Measurements from ENCODE around the gene UROC1. TPM values are rescaled to one million over a fixed set of nuclear protein-coding genes. Genes with fewer than 3 reads are reported as not detected.

Gene UROC1
- total and polyA plus RNA-seq, 2 of the 13 experiments (the other 11 are each of a cell fraction or from before 2014, with no cell fraction given): 0.71 to 1.3 TPM

DNA sequence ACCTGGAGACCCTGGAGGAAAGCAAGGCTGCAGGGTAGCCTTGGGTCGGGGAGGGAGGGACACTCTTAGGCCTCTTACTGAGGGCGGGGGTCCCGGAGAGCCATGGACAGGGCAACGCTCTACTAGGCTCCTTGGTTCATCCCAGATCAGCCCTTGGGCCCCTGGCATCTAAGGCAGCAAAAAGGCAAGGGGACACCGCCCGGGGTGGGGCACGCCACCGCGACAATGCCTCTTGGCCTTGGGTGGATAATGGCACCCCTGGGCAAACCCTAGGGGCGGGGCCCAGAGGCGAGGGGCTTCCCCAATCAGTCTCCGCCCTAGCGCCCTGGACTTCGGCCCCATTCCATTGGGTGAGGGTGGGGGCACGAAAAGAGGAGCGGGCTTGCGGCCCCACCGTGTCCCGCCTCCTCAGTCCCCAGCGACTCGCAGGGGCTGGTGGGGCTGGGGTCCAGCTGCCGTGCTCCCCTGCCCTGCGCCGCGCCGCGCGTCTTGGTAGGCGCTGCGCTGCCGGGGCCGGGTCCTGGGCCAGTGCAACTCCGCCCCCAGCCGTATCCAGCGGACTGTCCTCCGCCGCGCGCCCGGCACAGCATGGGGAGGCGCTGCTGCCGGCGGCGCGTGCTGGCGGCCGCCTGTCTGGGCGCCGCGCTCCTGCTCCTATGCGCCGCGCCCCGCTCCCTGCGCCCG is 6.3 kb upstream of the UROC1 start, which contains the start of gene CHST13 (continued):
- TF ChIP-seq, protein P1, sequence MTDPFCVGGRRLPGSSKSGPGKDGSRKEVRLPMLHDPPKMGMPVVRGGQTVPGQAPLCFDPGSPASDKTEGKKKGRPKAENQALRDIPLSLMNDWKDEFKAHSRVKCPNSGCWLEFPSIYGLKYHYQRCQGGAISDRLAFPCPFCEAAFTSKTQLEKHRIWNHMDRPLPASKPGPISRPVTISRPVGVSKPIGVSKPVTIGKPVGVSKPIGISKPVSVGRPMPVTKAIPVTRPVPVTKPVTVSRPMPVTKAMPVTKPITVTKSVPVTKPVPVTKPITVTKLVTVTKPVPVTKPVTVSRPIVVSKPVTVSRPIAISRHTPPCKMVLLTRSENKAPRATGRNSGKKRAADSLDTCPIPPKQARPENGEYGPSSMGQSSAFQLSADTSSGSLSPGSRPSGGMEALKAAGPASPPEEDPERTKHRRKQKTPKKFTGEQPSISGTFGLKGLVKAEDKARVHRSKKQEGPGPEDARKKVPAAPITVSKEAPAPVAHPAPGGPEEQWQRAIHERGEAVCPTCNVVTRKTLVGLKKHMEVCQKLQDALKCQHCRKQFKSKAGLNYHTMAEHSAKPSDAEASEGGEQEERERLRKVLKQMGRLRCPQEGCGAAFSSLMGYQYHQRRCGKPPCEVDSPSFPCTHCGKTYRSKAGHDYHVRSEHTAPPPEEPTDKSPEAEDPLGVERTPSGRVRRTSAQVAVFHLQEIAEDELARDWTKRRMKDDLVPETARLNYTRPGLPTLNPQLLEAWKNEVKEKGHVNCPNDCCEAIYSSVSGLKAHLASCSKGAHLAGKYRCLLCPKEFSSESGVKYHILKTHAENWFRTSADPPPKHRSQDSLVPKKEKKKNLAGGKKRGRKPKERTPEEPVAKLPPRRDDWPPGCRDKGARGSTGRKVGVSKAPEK (CRISPR knock-in tag; IDR thresholded peaks at IDR 0.05; ENCODE audit: borderline replicate concordance): no peak
- TF ChIP-seq ZNF143 (CRISPR knock-in tag; IDR thresholded peaks at IDR 0.05) (peak; percentile 58), EED (CRISPR knock-in tag; IDR thresholded peaks at IDR 0.05) (no peak), FLYWCH1 (CRISPR knock-in tag; IDR thresholded peaks at IDR 0.05) (no peak), ZNF230 (CRISPR knock-in tag; IDR thresholded peaks at IDR 0.05) (no peak; the same call in 1 of the 2 replicates), SALL1 (CRISPR knock-in tag; IDR thresholded peaks at IDR 0.05) (0 out of 2 replicates have a peak, but pooled peaks have one; percentile 7), ZSCAN9 (CRISPR knock-in tag; IDR thresholded peaks at IDR 0.05; ENCODE audit: borderline replicate concordance) (peak; percentile 35; the same call in 1 of the 2 replicates), TOE1 (CRISPR knock-in tag; IDR thresholded peaks at IDR 0.05) (0 out of 2 replicates have a peak, but pooled peaks have one; percentile 57), KDM1A (CRISPR knock-in tag; IDR thresholded peaks at IDR 0.05) (no peak; the same call in 1 of the 2 replicates), ZNF614 (CRISPR knock-in tag; IDR thresholded peaks at IDR 0.05; ENCODE audit: borderline replicate concordance) (peak; percentile 48; the same call in 1 of the 2 replicates), NFYC (CRISPR knock-in tag; IDR thresholded peaks at IDR 0.05) (no peak), TBX3 (IDR thresholded peaks at IDR 0.05; ENCODE audit: borderline replicate concordance) (no peak), FOXA3 (CRISPR knock-in tag; IDR thresholded peaks at IDR 0.05) (peak; percentile 66; the same call in 1 of the 2 replicates), FOXK1 (CRISPR knock-in tag; IDR thresholded peaks at IDR 0.05; ENCODE audit: borderline replicate concordance, low read depth) (peak; percentile 47; the same call in 1 of the 2 replicates), RELA (CRISPR knock-in tag; IDR thresholded peaks at IDR 0.05) (peak; percentile 95), ZNF160 (CRISPR knock-in tag; IDR thresholded peaks at IDR 0.05) (no peak), TGIF2 (CRISPR knock-in tag; IDR thresholded peaks at IDR 0.05) (no peak), NFIB (CRISPR knock-in tag; IDR thresholded peaks at IDR 0.05; ENCODE audit: borderline replicate concordance) (no peak), MTA3 (CRISPR knock-in tag; IDR thresholded peaks at IDR 0.05) (no peak)
- TF ChIP-seq, protein P2, sequence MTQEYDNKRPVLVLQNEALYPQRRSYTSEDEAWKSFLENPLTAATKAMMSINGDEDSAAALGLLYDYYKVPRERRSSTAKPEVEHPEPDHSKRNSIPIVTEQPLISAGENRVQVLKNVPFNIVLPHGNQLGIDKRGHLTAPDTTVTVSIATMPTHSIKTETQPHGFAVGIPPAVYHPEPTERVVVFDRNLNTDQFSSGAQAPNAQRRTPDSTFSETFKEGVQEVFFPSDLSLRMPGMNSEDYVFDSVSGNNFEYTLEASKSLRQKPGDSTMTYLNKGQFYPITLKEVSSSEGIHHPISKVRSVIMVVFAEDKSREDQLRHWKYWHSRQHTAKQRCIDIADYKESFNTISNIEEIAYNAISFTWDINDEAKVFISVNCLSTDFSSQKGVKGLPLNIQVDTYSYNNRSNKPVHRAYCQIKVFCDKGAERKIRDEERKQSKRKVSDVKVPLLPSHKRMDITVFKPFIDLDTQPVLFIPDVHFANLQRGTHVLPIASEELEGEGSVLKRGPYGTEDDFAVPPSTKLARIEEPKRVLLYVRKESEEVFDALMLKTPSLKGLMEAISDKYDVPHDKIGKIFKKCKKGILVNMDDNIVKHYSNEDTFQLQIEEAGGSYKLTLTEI (CRISPR knock-in tag; conservative IDR thresholded peaks at IDR 0.05): no peak
- TF ChIP-seq, protein P3, sequence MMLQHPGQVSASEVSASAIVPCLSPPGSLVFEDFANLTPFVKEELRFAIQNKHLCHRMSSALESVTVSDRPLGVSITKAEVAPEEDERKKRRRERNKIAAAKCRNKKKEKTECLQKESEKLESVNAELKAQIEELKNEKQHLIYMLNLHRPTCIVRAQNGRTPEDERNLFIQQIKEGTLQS (CRISPR knock-in tag; IDR thresholded peaks at IDR 0.05): 0 out of 2 replicates have a peak, but pooled peaks have one; percentile 27
- TF ChIP-seq, protein P4, sequence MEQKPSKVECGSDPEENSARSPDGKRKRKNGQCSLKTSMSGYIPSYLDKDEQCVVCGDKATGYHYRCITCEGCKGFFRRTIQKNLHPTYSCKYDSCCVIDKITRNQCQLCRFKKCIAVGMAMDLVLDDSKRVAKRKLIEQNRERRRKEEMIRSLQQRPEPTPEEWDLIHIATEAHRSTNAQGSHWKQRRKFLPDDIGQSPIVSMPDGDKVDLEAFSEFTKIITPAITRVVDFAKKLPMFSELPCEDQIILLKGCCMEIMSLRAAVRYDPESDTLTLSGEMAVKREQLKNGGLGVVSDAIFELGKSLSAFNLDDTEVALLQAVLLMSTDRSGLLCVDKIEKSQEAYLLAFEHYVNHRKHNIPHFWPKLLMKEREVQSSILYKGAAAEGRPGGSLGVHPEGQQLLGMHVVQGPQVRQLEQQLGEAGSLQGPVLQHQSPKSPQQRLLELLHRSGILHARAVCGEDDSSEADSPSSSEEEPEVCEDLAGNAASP (CRISPR knock-in tag; IDR thresholded peaks at IDR 0.05; ENCODE audit: borderline replicate concordance): peak; percentile 54
- TF ChIP-seq, protein P5, sequence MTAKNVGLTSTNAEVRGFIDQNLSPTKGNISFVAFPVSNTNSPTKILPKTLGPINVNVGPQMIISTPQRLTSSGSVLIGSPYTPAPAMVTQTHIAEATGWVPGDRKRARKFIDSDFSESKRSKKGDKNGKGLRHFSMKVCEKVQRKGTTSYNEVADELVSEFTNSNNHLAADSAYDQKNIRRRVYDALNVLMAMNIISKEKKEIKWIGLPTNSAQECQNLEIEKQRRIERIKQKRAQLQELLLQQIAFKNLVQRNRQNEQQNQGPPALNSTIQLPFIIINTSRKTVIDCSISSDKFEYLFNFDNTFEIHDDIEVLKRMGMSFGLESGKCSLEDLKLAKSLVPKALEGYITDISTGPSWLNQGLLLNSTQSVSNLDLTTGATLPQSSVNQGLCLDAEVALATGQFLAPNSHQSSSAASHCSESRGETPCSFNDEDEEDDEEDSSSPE (CRISPR knock-in tag; IDR thresholded peaks at IDR 0.05): peak; percentile 77
